GM12801 (cell line): ENCODE results near the gene CDS2.

Experiments used
- TF ChIP-seq, protein P1 (sequence below): IDR thresholded peaks from one replicate; pipeline ENCODE4 v1.5.1; 2011; ENCODE audit warnings: control low read depth; ENCODE audit not compliant: insufficient read length; ENCODE audit errors: extremely low read depth

Gene CDS2

DNA sequence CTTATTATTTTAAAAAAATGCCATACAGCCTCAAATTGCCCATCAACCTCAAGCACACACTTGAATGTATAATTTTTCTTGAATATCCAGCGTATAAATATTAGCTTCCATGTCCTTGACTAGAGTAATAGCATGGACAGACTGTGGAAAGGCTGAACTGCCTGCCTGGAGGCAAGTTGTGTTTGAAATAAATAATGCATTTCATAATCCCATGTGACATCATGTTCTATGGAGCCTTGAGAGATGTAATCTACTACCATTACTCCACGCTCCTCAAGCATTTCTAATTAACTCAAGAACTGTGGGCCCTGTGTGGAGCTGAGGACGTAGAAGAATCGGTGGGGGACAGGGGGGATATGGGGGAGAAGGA lies 94.2 kb downstream of the CDS2 start:
- TF ChIP-seq, protein P1, sequence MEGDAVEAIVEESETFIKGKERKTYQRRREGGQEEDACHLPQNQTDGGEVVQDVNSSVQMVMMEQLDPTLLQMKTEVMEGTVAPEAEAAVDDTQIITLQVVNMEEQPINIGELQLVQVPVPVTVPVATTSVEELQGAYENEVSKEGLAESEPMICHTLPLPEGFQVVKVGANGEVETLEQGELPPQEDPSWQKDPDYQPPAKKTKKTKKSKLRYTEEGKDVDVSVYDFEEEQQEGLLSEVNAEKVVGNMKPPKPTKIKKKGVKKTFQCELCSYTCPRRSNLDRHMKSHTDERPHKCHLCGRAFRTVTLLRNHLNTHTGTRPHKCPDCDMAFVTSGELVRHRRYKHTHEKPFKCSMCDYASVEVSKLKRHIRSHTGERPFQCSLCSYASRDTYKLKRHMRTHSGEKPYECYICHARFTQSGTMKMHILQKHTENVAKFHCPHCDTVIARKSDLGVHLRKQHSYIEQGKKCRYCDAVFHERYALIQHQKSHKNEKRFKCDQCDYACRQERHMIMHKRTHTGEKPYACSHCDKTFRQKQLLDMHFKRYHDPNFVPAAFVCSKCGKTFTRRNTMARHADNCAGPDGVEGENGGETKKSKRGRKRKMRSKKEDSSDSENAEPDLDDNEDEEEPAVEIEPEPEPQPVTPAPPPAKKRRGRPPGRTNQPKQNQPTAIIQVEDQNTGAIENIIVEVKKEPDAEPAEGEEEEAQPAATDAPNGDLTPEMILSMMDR: no peak

DNA sequence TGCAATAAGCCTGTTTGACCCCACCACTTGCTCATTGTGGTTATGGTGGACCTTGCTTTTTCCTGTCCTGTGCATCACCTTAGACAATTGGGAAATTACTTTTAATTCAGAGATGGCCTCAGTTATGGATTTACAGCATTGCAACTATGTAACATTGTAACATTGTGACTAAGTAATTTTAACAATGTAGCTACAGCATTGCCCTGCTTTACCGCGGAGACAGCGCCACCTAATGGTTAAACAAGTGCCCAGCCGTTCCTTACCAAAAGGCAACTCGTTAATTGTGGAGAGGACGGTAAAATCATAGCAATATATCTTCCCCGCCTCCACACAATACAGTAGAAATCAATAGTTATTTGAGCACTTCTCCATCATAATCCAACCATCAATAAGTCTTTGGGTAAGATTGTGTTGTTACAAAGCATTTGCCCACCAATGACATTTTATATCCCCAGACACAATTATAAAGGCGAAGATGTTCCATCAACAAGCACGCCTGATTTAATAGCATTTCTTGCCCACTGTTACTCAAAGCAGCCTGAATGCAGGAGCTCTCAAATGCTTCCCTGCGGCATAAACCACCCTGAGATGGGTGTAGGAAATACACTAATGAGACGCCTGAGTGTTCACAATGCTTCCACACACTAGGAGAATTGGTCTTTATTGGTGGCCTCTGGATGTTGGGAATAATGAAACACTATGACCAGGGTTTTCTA lies 96.3 kb downstream of the CDS2 start:
- TF ChIP-seq, protein P1: peak; percentile 54

DNA sequence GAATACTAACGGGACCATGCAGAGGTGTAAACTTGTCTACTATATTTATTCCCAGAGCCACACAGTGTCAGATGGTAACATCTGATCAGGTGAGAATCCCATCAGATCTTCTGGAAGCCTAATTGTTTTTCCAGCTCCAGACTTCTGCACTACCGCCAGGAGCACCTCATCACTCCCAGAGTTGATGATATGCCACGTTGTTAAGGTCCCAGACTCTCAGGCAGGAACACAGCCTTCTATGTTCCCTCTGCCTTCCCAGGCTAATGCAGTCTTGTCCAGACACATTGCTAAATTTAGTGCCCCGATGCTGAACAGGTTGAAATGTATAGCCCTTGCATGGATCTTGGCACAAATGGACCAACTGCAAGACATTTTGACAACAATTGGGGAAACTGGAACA lies 103.7 kb downstream of the CDS2 start:
- TF ChIP-seq, protein P1: no peak

DNA sequence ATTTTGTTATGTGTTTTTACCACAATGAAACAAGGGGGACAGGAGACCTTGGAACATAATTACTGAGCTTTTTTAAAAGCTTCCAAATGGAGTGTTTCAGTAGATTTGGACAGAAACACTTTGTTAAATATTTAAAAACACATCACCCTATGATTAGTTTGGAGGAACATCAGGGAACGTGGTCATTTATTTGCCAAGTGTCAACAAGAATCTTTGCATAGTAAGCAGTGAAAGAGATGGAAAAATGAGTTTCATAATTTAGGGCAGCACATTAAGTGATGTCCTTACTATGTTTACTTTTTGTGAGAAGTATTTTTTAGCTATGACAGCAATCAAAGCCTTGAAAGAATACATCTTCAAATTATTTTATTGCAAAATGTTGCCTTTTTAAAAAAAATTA lies 107.3 kb downstream of the CDS2 start:
- TF ChIP-seq, protein P1: no peak

DNA sequence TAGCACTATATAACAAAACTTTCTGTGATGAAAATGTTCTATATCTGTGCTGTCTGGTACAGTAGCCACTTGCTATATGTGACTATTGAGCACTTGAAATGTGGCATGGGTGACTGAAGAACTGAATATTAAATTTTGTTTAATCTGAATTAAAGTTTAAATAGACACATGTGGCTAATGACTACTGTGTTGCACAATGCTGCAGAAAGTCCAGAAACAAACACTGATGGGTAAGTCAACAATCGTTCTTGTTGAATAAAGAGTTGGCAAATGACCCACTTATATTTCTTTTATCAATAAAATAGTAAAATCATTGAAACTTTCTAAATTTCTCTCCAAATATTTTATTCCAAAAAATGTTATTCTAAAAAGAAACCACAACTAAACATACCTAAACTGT lies 108.2 kb downstream of the CDS2 start:
- TF ChIP-seq, protein P1: no peak
